HUES6 (cell line): ENCODE measurements around the gene TMEM109.
"Not testable (repeated sequence)": the region's sequence is repeated elsewhere in the genome, so short reads cannot be mapped to it uniquely, and the experiment has no call there.

Experiments used
- H3K27ac ChIP-seq: 2 replicates; pipeline ENCODE4 v1.7.0; 2013; ENCODE audit warnings: low read depth, mild to moderate bottlenecking, low read length, inconsistent platforms
- H3K27me3 ChIP-seq: 2 replicates; pipeline ENCODE4 v1.6.1; 2013; ENCODE audit warnings: low read length; ENCODE audit not compliant: control insufficient read depth, insufficient read depth
- H3K36me3 ChIP-seq: 2 replicates; pipeline ENCODE4 v1.6.1; 2013; ENCODE audit warnings: low read length; ENCODE audit not compliant: control insufficient read depth, insufficient read depth
- H3K4me1 ChIP-seq: 2 replicates; pipeline ENCODE4 v1.6.1; 2013; ENCODE audit warnings: low read length; ENCODE audit not compliant: control insufficient read depth, insufficient read depth
- H3K4me3 ChIP-seq: 2 replicates; pipeline ENCODE4 v1.5.1; 2013; ENCODE audit warnings: low read depth, low read length
- H3K9ac ChIP-seq: one replicate; pipeline ENCODE4 v1.6.1; 2013; ENCODE audit warnings: mild to moderate bottlenecking, low read length
- H3K9me3 ChIP-seq: 2 replicates; pipeline ENCODE4 v1.6.1; 2013; ENCODE audit warnings: low read depth, low read length; ENCODE audit not compliant: control insufficient read depth, insufficient read depth

The TMEM109 gene

DNA sequence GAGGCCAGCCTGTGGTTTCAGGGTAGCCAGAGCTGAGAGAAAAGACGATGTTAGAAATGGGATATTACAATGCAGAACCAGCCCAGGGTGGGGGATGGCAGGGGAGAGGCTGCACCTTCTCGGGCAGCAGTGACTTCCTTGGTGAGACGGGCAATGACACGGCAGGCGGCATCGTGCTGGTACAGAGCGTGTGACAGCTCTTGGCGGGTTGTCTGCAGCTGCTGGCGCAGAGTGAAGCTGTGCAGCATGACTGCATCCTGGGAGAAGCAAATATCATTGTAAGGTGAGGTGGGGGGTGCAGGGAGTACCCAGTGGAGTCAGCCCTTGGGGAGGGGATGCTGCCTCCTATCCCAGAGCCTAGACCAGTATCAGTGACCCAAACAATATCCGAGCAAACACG, 11.3 kb upstream of the TMEM109 start:
- H3K27me3 ChIP-seq: no peaks in the 10 kb centered on the region
- H3K27ac ChIP-seq: no peak overlapping the region
- no peak overlapping the region for H3K9ac ChIP-seq
- peaks cover 7% of the 10 kb centered on the region for H3K4me1 ChIP-seq
- no peak overlapping the region for H3K4me3 ChIP-seq
- H3K36me3 ChIP-seq: peaks cover 63% of the 10 kb centered on the region
- H3K9me3 ChIP-seq: no peaks in the 10 kb centered on the region

DNA sequence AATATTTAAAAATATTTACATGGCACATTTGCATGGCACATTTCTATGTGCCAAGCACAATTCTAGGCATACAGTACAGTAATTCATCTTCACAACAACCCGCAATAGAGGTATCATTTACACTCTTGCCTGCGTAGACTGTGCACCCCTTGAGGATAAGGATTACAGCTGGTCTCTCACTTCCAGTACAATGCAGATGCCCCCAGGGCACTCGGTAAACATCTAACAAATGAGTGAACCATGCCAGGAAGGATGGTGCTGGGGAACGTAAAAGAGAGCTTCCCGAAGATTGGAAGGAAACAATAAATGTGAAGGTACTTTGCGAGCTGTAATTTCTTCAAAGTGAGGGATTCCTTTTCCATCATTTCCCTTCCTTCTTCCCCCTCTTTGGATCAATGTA, 8.9 kb upstream of the TMEM109 start:
- peaks cover 40% of the 10 kb centered on the region for H3K36me3 ChIP-seq
- H3K27ac ChIP-seq: no peak overlapping the region
- H3K27me3 ChIP-seq: peaks cover 22% of the 10 kb centered on the region
- peak overlapping the region; percentile 92 for H3K9ac ChIP-seq
- H3K4me1 ChIP-seq: peaks cover 7% of the 10 kb centered on the region
- no peaks in the 10 kb centered on the region for H3K9me3 ChIP-seq
- H3K4me3 ChIP-seq: peak overlapping the region; percentile 97

DNA sequence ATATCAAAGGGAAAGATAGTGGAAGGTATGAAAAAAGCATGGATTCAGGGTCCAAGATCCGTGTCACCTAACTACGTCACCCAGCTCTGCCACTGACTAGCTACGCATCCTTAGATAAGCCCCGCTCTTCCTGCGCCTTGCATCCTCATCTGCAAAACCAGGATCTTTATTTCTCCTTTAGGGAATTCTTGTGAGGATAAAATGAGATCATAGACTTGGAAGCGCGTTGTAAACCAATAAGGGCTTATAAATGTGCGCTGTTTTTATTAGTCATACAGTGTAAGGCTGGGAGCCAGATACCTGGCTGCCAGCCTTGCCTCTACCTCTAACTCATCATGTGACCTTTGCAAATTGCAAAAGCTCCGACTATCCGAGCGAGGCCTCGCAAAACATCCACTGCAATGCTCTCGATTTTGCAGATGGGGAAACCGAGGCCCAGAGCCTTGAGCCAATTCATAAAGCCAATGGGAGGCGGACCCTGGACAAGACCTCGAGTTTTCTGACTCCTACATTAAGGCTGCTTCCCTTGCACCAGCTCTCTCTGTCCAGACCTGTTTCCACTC, 8.3 kb upstream of the TMEM109 start:
- Histone ChIP-seq H3K9me3 (no peaks in the 10 kb centered on the region), H3K27me3 (peaks cover 26% of the 10 kb centered on the region), H3K9ac (peak overlapping the region; percentile 92), H3K4me1 (peaks cover 7% of the 10 kb centered on the region), H3K36me3 (peaks cover 34% of the 10 kb centered on the region), H3K27ac (peak overlapping the region; percentile 91), H3K4me3 (peak overlapping the region; percentile 97)

DNA sequence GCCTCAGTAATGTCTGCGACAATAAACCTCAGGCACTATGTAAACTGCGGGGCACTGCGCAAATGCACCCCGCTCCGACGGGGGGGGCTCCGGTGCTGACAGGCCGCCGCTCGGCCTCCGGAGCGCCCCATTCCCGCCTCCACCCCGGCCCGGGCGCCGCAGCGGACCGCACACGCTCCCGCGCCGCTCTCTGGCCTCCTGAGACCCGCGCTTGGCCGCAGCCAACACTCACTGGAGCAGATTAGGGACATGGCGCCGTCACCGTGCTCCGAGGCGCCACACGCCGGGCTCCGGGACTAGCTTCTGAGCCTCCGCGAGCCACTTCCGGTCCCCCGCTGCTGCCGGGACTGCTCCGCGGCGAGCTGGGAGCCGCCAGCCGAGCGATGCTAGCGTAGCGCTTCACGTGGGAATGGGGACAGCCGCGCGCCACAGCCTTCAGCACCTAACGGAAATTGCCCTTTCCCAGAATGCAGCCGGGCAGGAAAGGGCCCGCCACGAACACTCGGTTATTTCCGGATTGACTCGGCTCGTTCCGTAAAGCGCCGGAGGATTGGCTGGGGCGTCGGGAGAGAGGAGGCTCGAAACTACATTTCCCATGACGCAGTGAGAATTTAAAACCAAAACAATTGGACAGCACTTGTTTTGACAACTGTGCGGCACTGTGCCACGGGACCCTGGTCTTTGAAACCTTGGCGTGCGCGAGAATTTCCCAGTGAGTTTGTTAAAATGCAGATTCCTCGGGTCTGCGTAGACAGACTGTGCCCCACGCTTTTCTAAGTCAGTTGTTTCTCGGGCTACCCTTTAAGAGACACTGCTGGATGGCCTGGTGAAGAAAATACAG, 7.6 kb upstream of the TMEM109 start, which contains the start of gene PRPF19:
TSS of gene PRPF19 (minus strand) at position 454 of the 841 bp plus-strand sequence. CDS start at position 251, 203 bp downstream.
- H3K4me3 ChIP-seq: peak within 1 kb of the TSS; percentile 97
- peak within 1 kb of the TSS; percentile 91 for H3K27ac ChIP-seq
- peaks cover 33% of the 10 kb centered on the region for H3K27me3 ChIP-seq
- no peaks in the 10 kb centered on the region for H3K9me3 ChIP-seq
- peaks cover 28% of the 10 kb centered on the region for H3K36me3 ChIP-seq
- peak within 1 kb of the TSS; percentile 92 for H3K9ac ChIP-seq
- H3K4me1 ChIP-seq: peaks cover 7% of the 10 kb centered on the region

DNA sequence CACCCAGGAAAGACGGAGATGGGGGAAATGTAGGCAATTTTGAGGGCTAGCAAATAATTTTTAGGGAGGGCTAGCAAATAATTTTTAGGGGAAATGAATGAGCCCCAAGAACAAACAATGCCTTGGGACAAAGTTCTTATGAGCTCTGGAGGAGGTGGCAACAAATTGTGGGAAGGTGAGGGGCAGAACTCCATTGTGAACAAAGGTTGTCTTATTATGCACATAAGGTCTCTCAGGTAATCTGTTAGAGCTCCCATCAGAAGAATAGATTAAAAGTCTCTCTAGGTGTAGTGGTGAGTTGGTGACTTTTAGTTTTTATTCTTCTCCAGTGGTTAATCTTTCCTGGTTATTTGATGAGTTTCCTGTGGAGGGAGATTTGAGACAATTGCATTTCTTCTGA, 5.2 kb upstream of the TMEM109 start:
- no peak overlapping the region for H3K27ac ChIP-seq

DNA sequence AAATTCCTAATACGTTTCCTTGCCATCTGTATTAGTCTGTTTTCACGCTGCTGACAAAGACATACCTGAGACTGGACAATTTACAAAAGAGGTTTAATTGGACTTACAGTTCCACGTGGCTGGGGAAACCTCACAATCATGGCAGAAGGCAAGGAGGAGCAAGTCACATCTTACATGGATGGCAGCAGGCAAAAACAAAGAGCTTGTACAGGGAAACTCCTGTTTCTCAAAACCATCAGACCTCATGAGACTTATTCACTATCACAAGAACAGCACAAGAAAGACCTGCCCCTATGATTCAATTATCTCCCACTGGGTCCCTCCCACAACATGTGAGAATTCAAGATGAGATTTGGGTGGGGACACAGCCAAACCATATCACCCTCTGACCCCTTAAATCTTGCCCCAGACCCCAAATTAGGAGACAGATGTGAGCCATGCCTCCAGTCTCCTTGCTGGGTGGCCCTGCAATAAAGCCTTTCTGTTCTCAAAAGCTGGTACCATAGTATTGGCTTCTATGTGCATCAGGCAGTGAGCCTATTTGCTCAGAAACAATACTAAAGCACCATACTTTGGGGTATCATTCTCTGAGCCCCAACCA, 4.2 kb upstream of the TMEM109 start:
- not testable (repeated sequence) for H3K27ac ChIP-seq, H3K9ac ChIP-seq, H3K9me3 ChIP-seq, H3K36me3 ChIP-seq, H3K4me3 ChIP-seq
- Histone ChIP-seq H3K4me1 (peaks cover 22% of the 10 kb centered on the region), H3K27me3 (peaks cover 36% of the 10 kb centered on the region)

More for the DNA sequence above, 5.2 kb upstream of the TMEM109 start:
- peaks cover 17% of the 10 kb centered on the region for H3K4me1 ChIP-seq
- no peak overlapping the region for H3K4me3 ChIP-seq
- H3K27me3 ChIP-seq: peaks cover 36% of the 10 kb centered on the region
- 0 out of 2 replicates have a peak, but pooled peaks cover 3% of the 10 kb centered on the region for H3K36me3 ChIP-seq
- H3K9me3 ChIP-seq: no peaks in the 10 kb centered on the region
- H3K9ac ChIP-seq: no peak overlapping the region

DNA sequence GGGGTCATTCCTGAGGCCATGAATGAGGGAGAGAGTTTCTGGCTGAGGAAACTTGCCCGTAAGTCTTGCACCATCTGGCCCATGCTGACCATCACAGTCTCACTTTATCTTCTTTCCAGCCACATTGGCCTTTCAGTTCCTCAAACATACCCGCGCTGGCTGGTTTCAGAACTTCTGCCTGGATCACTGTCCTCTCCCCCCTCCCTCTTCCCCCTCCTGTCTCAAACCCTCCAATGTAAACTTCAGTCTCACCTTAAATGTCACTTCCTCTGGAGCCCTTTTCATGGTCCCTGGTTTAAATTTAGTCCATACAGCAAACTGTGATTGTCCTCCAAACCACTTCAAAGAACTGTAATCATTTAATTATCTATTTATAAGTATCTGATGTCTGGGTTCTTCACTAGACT, 3.7 kb upstream of the TMEM109 start:
- no peak overlapping the region for H3K9ac ChIP-seq
- no peak overlapping the region for H3K27ac ChIP-seq
- peaks cover 22% of the 10 kb centered on the region for H3K4me1 ChIP-seq

DNA sequence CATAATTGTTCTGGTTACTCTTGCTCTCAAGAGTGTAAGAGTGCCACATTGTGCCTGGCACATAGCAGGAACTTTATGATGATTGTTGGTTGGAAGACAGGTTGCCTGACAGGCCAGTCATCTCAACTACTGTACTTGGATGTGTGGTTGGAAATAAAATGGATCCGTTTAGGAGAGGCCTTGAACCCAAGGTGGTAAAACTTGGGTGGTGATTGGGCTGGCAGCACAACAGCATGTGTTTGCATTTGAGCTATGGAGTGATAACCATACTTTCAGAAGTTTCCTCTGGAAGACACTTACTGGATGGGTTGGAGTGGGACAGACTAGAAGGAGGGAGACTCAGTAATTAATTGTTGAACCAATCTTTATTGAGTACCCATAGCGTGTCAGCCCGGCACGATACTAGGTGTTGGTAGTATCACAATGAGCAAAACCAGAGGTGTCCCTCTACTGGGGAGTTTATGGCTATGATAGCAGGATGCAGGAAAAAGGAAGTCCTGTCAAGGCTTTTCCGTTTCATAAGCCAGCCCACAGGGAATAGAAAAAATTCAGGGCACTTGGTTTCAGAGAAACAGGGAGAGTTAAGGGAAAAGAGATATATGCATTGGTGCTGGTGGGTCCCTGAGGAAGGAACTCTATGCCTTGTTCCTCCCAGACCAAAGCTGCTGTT, 3.1 kb upstream of the TMEM109 start:
- Histone ChIP-seq H3K9me3 (no peaks in the 10 kb centered on the region), H3K4me3 (no peak overlapping the region), H3K9ac (no peak overlapping the region), H3K27ac (no peak overlapping the region), H3K4me1 (peaks cover 23% of the 10 kb centered on the region), H3K27me3 (peaks cover 36% of the 10 kb centered on the region), H3K36me3 (no peaks in the 10 kb centered on the region)

More for the DNA sequence above, 3.7 kb upstream of the TMEM109 start:
- H3K36me3 ChIP-seq: no peaks in the 10 kb centered on the region
- no peaks in the 10 kb centered on the region for H3K9me3 ChIP-seq
- no peak overlapping the region for H3K4me3 ChIP-seq
- peaks cover 36% of the 10 kb centered on the region for H3K27me3 ChIP-seq

DNA sequence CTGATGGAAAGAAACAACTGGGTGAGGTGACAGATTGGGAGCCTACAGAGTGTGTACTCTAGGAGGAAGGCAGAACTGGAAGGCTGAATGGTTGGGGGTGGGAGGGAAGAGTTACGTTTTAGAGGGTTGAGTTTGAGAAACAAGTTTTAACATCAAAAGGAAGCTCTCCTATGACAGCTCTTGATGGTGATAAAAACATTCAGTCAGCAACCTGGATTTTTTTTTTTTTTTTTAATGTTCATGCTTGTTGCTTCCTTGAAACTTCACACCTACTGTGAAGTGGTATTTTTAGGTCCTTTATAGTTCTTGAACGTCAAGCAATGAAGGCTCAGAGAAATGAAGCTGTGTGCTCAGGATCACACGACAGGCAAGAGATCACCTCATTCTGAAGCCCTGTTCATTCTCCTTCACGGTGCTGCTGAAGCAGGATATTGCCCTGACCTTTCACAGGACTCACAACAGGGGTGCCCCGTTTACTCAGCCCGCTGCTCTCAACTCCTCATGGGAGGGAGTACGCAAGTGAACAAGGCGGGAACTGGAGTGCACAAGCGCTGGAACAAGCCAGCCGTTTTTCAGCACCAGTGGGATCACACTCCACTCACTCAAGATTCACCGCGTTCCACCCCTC, 1.6 kb upstream of the TMEM109 start:
- Histone ChIP-seq H3K4me3 (no peak overlapping the region), H3K9ac (no peak overlapping the region), H3K36me3 (no peaks in the 10 kb centered on the region), H3K4me1 (peaks cover 33% of the 10 kb centered on the region), H3K27me3 (peaks cover 36% of the 10 kb centered on the region), H3K9me3 (no peaks in the 10 kb centered on the region), H3K27ac (no peak overlapping the region)

DNA sequence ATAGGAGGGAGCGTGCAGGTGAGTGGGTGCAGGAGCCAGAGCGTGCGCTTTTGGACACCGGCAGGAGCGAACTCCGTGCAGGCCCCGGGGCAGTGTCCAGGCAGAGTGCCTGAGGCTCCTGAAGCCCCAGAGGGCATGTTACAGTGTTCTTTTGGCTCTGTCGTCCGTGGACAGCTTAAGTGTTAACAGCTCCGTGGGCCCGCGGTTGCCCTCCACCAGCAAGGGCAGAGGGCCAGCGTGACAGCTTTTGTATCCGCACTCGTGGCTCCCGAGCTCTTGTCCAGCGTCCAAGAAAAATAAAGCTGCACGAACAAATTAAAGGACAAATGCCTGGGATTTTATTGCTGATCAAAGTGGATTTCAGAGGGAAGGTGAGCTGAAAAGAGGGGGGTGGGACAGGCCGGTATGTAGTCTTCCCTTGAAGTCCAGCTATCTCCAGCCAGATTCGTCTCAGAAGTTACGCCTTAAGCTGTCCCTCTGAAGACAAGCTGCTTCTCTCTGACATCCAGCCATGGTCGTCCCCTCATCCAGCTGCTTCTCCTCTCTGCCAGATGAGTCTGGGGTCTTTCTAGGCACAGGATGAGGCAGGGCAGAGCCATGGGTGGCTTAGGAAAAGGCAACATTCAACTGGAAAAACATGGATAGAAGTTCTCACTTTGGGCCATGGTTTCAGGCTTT, 968 bp upstream of the TMEM109 start:
- Histone ChIP-seq H3K9me3 (no peaks in the 10 kb centered on the region; the same call in 1 of the 2 replicates), H3K27me3 (peaks cover 33% of the 10 kb centered on the region), H3K9ac (peak overlapping the region; percentile 68), H3K4me1 (peaks cover 33% of the 10 kb centered on the region), H3K36me3 (no peaks in the 10 kb centered on the region), H3K4me3 (peak overlapping the region; percentile 52), H3K27ac (no peak overlapping the region)
